Bronchial epithelial cell (primary cell): Measurements from ENCODE around the gene ATF7. TPM values are rescaled to one million over a fixed set of nuclear protein-coding genes. Genes with fewer than 3 reads are reported as not detected.

ENCODE experiments used
- DNase-seq: peaks from one replicate; pipeline ENCODE4 v3.0.0-alpha.2; 2010; ENCODE audit warnings: low read depth
- FAIRE-seq: peaks from 2 replicates; lab custom pipeline; 2011; peaks lifted over from hg19 to GRCh38; lab: Jason Lieb, UNC
- H3K27me3 ChIP-seq: 2 replicates; pipeline ENCODE4 v1.5.1; 2011; ENCODE audit warnings: low read length; ENCODE audit not compliant: control insufficient read depth, insufficient read depth
- H3K36me3 ChIP-seq: 2 replicates; pipeline ENCODE4 v1.5.1; 2011; ENCODE audit warnings: low read length; ENCODE audit not compliant: control insufficient read depth, insufficient read depth
- H3K4me3 ChIP-seq: 2 replicates; pipeline ENCODE4 v1.5.1; 2011; ENCODE audit warnings: mild to moderate bottlenecking, low read depth, low read length, control low read depth
- CTCF ChIP-seq: IDR thresholded peaks from 2 replicates; pipeline ENCODE4 v1.5.1; 2011; ENCODE audit warnings: mild to moderate bottlenecking, moderate library complexity, low read length, control low read depth, inconsistent platforms; ENCODE audit not compliant: insufficient read depth, severe bottlenecking
- total RNA-seq: library from RNA; depleted of rRNA; stranded (reverse); fragments of >200 nt; gene quantifications from 2 replicates; pipeline ENCODE4 v1.2.1, GENCODE V29; 2014

Gene ATF7
- total RNA-seq, 1 donor from 2014 or later: 5.3 TPM

GRCh38 chr12:53506881-53507602 is 119.1 kb downstream of the ATF7 start, which contains the start of gene NPFF:
Gene NPFF (minus strand): TSS chr12:53507484. CDS start chr12:53507474, 10 bp downstream.
- no peak for DNase-seq
- FAIRE-seq: no peak
- H3K36me3 ChIP-seq: peaks cover 14% of the 10 kb centered on the region
- no peak for TF ChIP-seq CTCF
- H3K27me3 ChIP-seq: no peaks in the 10 kb centered on the region
- no peak within 1 kb of the TSS for H3K4me3 ChIP-seq

GRCh38 chr12:53506450-53506785 is 119.8 kb downstream of the ATF7 start:
- FAIRE-seq (no peak), DNase-seq (no peak)
- Histone ChIP-seq H3K36me3 (peaks cover 14% of the 10 kb centered on the region), H3K27me3 (no peaks in the 10 kb centered on the region), H3K4me3 (no peak overlapping the region)
- no peak for TF ChIP-seq CTCF

GRCh38 chr12:53505555-53506449 is 120.4 kb downstream of the ATF7 start:
- Histone ChIP-seq H3K27me3 (no peaks in the 10 kb centered on the region), H3K36me3 (peaks cover 14% of the 10 kb centered on the region), H3K4me3 (no peak overlapping the region)
- TF ChIP-seq CTCF: no peak
- FAIRE-seq: no peak
- DNase-seq: no peak

GRCh38 chr12:53505086-53505485 is 121.1 kb downstream of the ATF7 start:
- FAIRE-seq: no peak
- TF ChIP-seq CTCF: no peak
- H3K27me3 ChIP-seq: no peaks in the 10 kb centered on the region
- no peak overlapping the region for H3K4me3 ChIP-seq
- DNase-seq: no peak
- peaks cover 14% of the 10 kb centered on the region for H3K36me3 ChIP-seq

- no peaks in the 10 kb centered on the region for H3K27me3 ChIP-seq
- peaks cover 14% of the 10 kb centered on the region for H3K36me3 ChIP-seq
- H3K4me3 ChIP-seq: no peak overlapping the region
- DNase-seq (no peak), FAIRE-seq (no peak)
- no peak for TF ChIP-seq CTCF
Observed at GRCh38 chr12:53504004-53504920, 121.9 kb downstream of the ATF7 start.
